Coronary artery (tissue), 2 donors: ENCODE data around the gene CEP85L.

Experiments
- DNase-seq: peaks from one replicate; pipeline ENCODE4 v3.0.0-alpha.2; 2017; ENCODE audit warnings: low spot score
- H3K27ac ChIP-seq, 2 donors: fragments of 200-600 bp; sonication (generic); one replicate each; pipeline ENCODE4 v1.5.1; 2016 to 2019
- H3K4me3 ChIP-seq: fragments of 200-600 bp; sonication (generic); 2 replicates; pipeline ENCODE4 v1.5.1; 2016; ENCODE audit warnings: mild to moderate bottlenecking, moderate library complexity
- TF ChIP-seq, protein P1 (sequence below): fragments of 200-600 bp; sonication (generic); IDR thresholded peaks from one replicate; pipeline ENCODE4 v1.5.1; 2019; ENCODE audit warnings: antibody characterized with exemption

The CEP85L gene

DNA sequence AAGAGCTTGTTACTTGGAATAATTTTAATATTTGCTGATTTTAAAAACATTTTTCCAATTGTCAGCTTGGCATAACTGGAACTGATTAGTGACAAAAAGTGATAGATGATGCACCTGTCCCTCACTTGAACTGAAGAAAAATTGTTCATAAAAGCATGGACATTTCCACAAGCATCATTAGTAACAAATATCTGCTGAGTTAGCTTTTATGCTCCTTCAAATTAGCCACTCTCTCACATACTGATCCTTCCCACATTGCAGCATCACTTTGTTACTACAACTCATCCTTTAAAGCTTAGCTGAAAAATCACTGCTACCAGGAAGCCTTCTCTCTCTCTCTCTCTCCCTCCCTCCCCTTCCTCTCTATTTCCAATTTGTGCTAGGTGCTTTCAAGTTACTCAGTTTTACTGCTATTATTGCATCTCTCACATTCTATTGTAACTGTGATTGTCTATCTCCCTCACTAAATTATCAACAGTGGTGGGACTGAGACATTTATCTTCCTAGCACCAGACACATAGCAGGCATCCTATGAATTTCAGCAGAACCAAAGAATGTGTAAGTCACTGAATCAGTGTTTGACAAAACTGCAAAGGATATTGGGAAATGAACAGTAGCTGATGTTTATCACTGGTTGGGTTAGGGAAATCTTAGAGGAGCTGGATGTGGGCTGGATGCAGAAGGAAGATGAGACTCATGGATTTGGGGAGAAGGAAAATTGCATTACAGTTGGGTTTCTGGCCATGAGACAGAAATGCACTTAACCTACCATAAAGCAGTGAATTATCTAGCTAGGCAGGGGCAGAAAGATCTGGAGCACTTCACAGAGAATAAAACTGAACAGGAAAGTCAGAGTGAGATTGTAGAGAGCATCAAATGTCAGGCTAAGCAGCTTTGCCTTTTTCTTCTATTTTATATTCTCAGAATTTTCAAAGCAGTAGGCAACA is 231.7 kb downstream of the CEP85L start:
- no peak for DNase-seq
- no peak overlapping the region for H3K27ac ChIP-seq
- H3K4me3 ChIP-seq, result no peak overlapping the region
- TF ChIP-seq, protein P1, sequence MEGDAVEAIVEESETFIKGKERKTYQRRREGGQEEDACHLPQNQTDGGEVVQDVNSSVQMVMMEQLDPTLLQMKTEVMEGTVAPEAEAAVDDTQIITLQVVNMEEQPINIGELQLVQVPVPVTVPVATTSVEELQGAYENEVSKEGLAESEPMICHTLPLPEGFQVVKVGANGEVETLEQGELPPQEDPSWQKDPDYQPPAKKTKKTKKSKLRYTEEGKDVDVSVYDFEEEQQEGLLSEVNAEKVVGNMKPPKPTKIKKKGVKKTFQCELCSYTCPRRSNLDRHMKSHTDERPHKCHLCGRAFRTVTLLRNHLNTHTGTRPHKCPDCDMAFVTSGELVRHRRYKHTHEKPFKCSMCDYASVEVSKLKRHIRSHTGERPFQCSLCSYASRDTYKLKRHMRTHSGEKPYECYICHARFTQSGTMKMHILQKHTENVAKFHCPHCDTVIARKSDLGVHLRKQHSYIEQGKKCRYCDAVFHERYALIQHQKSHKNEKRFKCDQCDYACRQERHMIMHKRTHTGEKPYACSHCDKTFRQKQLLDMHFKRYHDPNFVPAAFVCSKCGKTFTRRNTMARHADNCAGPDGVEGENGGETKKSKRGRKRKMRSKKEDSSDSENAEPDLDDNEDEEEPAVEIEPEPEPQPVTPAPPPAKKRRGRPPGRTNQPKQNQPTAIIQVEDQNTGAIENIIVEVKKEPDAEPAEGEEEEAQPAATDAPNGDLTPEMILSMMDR, result no peak
